ENCODE data around the gene MAN1C1. TPM values are rescaled to one million over a fixed set of nuclear protein-coding genes. Genes with fewer than 3 reads are reported as not detected.
"Not testable (repeated sequence)": the region's sequence is repeated elsewhere in the genome, so short reads cannot be mapped to it uniquely, and the experiment has no call there.

The MAN1C1 gene
- total RNA-seq, 1 experiment from 2014 or later = 3.3 TPM

GRCh38 chr1:25698252-25698651 lies 81.7 kb downstream of the MAN1C1 start:
- DNase-seq (ENCODE audit: low read depth) = no peak

DNA sequence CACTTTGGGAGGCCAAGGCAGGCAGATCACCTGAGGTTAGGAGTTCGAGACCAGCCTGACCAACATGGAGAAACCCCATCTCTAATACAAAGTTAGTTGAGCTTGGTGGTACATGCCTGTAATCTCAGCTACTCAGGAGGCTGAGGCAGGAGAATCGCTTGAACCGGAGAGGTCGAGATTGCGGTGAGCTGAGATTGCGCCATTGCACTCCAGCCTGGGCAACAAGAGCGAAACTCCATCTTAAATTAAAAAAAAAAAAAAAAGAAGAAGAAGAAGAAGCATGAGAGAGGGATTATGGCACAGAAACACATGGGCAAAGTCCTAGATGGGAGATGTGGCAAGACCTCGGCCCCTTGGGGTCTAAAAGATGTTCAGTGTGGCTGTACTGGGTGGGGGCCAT lies 82.5 kb downstream of the MAN1C1 start:
- DNase-seq (ENCODE audit: low read depth) = not testable (repeated sequence)

DNA sequence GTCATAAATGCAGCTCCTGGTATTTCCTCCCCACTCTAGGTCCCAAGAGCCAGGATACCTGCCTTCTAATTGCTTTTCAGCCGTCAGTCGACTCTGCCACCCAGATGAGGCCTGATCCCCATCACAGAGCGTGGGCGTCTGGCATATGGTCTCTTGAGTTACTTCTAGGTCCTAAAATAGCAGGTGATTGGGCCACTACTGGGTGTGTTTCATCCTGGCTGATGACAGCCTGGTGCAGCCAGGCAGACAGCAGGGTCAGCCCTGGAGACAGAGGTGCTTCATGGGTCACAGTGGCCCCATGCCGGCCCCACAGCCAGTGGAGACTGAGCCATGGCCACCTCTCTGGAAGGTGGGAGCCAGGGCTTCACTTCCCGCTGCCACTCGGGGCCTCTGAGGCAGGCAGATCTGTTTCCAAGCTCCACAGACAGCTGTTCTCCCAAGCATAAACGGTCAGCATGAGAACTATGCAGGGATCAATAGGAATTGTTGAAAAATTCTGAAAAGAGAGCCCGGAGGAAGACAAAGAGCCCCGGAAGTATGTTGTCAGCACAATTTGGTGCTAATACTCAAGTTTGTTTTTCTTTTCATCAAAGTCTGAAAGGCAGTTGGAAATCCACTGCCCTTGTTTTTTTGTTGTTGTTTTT lies 83.0 kb downstream of the MAN1C1 start:
- DNase-seq (ENCODE audit: low read depth) = no peak

DNA sequence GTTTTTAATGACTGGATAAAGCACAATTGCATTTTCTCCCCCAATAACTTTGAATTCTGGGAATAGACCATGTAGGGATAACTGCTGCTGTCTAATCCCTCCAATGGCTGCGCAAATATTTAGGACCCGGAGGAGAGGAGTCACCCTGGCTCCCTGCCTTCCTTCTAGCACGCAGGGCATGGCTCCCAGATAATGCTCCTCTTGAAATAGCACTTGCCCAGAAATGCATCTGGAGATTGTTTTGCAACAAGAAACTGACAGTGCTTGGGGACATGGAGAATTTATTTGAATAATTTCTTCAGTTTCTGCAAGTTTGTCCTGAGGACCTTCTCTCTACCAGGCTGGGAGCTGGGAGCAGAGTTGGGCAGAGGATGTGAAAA lies 83.5 kb downstream of the MAN1C1 start:
- no peak for DNase-seq (ENCODE audit: low read depth)

GRCh38 chr1:25700626-25701025 lies 84.0 kb downstream of the MAN1C1 start:
- DNase-seq (ENCODE audit: low read depth) = no peak

- no peak for DNase-seq (ENCODE audit: low read depth)
These were observed 84.6 kb downstream of the MAN1C1 start for GRCh38 chr1:25701030-25701785.

DNA sequence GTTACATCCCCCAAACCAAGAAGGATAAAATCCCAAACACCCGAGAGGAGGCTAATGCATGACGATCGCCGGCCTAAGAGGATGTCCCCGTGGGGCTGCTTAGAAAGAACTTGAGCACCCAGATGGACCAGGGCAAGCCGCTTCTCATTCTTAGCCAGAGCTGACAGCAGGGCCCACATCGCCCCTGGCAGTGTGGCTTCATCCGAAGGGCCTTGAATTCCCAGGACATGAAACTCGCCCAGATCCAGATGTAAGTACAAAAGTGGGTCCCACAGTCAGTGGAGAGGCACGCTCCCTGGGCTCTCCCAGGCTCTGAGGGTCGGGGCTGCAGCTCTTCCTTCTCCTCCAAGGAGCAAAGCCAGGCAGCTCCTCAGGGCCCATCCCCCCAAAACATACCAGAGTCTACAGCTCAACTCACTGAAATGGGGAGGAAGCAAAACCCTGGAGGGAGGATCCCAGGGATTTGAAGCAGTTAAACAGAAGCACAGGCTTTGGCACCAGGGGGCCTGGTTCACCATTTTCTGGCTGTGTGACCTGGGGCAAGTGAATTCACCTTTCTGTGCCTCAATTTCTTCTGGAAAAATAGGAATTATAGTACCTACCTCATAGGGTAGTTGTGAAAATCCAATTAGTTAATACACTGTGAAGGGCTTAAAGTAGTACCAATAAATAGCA lies 85.6 kb downstream of the MAN1C1 start:
- DNase-seq (ENCODE audit: low read depth) = no peak

GRCh38 chr1:25703041-25703440 lies 86.5 kb downstream of the MAN1C1 start:
- DNase-seq (ENCODE audit: low read depth) = no peak

DNA sequence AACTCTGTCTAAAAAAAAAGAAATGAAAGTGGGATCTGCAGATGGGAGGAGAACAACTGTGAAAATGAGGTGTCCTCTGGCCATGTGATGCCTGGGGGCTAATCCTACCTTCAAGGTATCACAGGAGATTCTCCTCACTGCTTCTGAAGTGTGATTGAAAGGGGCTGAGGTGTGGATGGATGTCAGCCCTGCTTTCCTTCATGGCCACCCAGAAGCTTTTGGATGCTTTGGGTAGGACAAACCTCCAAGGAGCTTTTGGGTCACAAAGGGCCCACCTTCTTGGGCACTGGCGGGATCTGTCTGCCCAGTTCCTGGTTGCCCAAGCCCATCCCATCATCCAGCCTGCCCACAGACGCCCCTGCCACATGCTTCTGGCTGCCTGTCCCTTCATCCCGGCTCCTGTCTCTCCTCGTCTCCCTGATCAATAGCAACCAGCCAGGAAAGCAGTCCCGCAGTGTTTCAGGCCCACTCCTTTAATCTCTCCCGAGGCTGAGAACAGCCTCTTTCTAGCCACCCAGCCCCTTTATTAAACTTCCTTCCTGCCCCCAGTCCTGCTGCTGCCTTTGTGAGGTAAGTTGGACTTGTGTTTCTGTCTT lies 87.2 kb downstream of the MAN1C1 start:
- DNase-seq (ENCODE audit: low read depth) = no peak

DNA sequence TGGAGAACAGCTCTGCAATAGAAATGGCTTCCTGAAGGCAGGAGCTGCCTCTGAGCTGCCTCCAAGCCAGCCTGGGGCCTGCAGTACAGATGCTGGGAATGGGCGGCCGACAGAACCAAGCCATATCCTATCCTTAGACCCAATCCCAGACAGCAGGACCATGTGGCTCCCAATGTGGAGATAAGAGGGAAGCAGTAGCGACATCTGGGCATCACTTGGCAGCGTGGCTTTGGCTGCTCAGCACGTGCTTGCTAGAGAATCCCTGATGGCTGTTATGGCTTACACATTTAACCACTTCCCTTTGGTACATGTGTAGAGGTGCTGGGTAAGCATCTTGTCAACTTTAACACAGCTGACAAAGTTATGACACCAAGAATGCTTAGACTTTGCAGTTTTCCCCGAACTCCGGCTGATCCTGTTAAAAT lies 87.7 kb downstream of the MAN1C1 start:
- DNase-seq (ENCODE audit: low read depth) = no peak

- no peak for DNase-seq (ENCODE audit: low read depth)
These were observed 89.1 kb downstream of the MAN1C1 start for GRCh38 chr1:25705699-25706098.

GRCh38 chr1:25706146-25707089 lies 89.8 kb downstream of the MAN1C1 start:
- DNase-seq (ENCODE audit: low read depth) = no peak

GRCh38 chr1:25707280-25708016 lies 90.9 kb downstream of the MAN1C1 start:
- DNase-seq (ENCODE audit: low read depth) = peak; percentile 88

DNA sequence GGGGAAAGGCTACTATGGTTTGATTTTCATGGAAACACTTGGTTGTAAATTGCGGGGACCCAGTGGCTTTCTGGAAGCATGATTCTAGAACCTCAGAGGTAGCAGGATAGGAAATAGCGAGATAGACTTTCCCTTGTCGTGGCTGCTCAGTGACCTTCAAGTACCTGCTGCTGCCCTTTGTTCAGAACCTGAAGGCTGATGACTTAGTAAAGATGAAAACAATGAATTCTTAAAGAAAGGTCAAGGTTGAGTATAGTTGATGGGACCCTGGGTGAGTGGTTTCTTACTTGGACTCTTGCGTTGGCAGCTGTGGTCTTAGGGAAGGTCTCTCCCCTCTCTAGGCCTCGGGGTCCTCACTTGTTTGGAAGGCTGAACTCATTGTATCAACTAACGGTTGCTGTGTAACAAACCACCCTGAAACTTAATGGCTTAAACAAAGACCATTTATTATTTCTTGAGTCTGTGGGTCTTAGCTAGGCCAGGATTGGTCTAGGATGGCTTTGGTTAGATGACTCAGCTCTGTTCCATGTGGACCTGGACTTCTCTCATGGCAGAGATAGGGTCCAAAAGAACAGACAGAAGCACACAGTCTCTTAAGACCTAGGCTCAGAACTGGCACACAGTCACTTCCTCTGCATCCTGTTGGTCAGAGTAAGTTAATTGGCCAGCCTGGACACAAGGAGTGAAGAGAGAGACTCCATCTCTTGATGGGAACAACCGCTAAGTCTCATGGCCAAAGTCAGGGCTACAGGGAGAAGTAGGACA lies 94.2 kb downstream of the MAN1C1 start:
- DNase-seq (ENCODE audit: low read depth) = peak; percentile 16

- no peak for DNase-seq (ENCODE audit: low read depth)
These were observed 95.1 kb downstream of the MAN1C1 start for GRCh38 chr1:25711555-25712298.

GRCh38 chr1:25712299-25712970 lies 95.8 kb downstream of the MAN1C1 start:
- no peak for DNase-seq (ENCODE audit: low read depth)

DNA sequence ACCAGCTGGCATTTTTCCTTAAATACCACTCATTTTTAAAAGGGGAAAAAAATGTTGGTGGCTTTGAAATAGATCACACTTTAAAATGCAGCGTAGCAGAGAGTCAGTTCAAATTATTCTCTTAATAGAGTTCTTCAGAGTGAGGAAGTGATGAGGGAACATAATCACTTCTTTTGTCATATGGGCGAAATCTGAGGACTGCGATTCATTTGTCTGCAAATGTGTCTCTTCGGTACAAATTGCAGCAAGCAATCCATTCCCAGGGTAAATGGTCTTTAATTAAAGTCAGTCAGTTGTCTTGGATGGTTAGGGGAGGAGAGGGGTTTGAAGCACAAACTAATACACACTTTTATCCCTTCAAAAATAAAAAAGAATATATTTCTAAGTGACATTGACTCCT lies 97.4 kb downstream of the MAN1C1 start:
- DNase-seq (ENCODE audit: low read depth) = no peak

DNA sequence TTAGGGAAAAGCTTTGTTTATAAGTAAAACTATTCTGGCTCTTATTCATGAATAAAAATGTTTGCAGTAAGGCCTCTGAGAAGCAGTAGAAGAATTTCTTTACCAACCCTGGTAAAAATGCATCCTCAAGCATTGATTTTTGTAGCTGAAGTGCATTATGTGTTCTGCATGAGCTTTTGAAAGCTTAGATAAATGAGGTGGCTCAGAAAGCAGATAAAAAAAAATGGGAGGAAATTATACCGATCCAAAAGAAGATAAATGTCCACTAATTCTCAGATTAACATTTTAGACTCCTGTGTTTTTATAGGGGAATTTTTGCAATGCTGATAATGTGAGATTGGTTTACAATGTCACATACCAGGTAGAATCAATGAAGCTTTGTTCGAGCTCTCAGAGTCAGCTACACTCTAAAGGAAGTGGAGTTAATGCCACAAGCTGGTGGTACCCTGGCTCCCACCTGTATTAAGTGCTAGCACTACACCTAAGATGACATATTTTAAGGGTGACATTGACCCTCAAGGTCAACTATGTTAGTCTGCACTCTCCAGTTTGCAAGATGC lies 97.9 kb downstream of the MAN1C1 start:
- DNase-seq (ENCODE audit: low read depth) = no peak
